GM18858 (cell line): Measurements from ENCODE around the gene BBX.

Experiments
- ATAC-seq: cut with Tn5 transposase; IDR thresholded peaks from one replicate; pipeline ENCODE4 v1.9.1; 2021; ENCODE audit not compliant: unreplicated experiment

The BBX gene

DNA sequence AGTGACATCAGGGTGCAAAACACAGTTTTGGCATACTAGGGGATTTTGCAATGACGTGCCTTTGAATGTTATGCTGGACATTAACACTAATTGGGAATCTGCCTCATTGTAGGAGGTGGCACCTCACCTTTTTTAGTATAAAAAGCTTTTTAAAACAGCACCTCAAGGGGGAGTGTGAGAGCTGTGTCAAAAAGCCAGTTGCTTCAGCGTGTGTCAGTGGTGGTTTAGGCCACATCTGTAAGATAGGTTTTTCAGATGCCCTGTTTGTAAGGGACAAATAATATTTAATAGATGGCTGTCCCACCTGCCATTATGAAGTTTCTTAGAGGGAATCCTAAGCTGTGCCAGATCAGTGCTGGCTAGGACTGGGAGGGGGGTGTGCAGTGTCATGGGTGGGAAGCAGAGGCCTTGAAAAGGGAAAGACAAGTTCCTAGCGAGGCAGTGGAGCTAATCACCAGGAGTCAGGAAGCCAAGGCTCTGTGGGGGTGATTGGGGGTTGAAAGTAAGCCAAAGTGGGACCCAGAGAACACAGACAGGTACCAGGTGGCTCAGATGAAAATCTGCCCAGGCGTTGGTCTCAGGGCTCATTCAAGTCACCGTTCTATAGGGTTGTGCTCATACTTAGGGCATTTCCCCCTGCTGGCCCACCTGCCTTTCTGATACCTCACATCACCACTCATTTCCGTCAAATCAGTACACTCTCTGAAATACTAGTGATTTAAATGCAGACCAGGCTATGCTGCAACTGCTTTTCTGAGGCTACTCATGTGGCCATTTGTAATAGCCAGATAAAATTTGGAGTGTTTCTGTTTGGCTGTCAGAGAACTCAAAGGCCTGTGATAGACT lies 120.5 kb downstream of the BBX start:
- peak; percentile 34 for ATAC-seq

GRCh38 chr3:107644631-107645030 lies 121.9 kb downstream of the BBX start:
- ATAC-seq: no peak

DNA sequence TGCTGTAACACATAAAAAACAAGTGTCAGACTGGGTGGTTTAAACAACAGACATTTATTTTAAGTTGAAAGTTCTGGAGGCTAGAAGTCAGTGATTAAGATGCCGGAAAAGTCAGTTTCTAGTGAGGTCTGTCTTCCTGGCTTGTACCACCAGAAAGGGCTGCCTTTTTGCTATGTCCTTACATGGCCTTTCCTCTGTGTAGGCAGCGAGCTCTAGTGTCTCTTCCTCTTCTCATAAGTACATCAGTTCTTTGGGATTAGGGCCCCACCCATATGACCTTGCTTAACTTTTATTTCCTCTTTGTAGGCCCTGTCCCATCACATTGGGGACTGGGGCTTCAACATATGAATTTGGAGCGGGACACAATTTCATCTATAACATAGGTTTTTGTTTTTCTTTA lies 128.0 kb downstream of the BBX start:
- ATAC-seq: no peak

- ATAC-seq: peak; percentile 68
These were observed 129.0 kb downstream of the BBX start for GRCh38 chr3:107651782-107652181.

DNA sequence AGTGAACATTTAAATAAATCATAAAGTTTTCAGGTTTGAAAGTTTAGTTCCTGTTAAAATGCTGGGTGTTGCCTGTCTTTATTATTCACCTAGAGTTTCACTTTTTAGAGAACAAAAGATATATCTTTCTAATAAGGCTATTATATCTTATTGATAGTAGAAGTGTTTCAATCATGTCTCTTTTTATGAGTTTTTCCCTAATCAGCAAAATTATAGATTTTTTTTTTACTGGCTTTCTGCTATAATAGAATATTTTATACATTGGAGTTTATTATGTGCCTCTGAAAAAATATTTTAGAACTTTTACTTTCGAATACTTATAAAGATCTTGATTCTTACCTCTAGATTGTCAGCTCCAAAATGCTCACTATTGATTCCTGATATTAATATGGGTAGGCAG lies 131.5 kb downstream of the BBX start:
- ATAC-seq: no peak

DNA sequence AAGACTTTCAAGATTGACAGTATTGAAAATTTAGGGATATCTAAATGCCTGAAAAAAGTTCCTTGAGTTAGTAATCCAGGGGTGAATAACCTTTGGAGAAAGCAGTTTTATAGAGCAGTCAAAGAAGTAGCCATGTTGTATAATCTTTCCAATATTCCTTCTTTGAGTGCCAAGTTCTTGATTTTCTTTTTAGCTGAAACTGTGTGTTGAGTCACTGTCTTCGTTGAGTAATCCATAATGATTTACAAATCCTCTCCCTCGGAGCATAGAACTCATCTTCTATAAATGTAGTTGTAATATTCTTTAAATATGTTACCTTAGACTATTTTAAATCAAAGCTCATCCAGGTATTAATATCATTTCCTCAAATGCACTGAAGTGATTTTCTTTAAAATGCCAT lies 135.2 kb downstream of the BBX start:
- no peak for ATAC-seq

DNA sequence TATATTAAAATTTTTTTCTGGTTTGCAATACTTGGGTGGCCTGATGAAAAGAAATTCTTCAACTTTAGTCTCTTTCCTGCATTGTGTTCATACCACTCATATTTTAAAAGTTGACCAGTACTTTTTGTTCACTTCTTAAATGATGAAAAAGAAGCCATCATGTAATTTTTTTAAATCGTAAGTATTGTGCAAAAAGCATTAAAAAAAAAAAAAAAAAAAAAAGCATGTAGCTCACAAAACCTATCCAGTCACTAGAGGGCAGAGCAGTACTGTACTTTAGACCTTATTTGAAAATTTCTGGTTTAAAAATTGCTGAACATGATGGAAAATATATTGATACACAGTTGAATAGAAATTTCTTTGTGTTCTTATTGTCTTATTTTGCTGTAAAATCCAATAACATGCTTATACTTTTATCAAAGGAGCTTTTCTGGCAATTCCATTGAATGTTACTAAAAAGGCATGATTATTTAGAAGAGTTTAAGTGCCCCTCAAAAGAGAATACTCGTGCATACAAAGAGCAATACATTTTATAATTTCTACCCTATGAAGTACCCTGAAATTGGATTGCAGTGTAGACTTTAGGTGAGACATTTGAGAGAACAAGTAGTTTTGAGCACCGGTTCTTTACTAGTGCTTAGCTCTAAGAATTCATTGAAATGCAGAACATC lies 137.7 kb downstream of the BBX start:
- no peak for ATAC-seq

DNA sequence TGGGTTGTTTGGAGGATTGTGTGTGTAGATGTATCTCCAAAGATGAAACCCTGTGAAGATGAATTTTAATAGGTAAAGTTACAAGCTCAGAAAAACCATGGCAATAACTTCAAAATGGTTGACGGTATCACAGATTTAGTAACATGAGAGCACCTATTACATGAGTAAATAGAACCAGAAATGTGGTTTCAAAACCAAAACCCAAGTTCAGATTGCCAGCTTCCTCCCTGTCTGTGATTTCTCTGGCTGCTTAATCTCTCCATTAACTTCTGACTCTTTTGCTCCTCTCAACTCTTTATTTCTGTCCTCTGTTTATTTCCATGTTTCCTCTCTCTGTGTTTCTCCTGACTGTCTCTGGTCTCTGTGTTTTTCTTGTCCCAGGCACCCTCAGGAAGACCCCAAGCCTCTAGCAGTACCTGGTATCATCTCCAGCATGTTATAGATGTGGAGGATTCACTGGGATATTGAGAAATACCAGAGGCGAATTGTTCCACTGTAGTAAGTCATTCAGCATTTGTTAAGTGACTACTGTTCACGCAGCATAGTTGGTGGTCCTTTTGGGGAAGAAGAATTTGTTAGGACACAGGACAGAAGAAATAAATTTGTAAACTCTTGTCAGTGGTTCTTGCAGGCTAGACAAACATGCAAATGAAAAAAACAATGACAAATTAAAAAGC lies 138.8 kb downstream of the BBX start:
- no peak for ATAC-seq

DNA sequence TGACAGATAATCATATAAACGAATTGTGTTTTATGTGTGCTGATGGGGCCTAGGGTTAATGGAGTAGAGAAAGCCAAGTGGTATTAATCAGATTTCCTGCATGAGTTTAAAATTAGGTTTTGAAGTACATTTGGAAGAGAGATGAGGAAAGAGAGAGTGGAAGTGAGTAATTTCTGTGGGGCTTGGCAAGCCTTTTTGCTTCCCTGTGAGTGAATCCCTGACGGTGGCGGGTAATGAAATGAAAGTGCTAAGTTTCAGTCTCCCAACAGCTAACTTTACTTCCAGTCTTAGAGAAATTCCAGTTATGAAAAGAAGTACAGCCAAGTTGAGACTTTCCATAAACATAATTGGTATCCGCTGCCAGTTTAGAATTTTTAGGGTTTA lies 139.4 kb downstream of the BBX start:
- ATAC-seq: no peak

GRCh38 chr3:107662586-107662985 lies 139.8 kb downstream of the BBX start:
- ATAC-seq: no peak

- no peak for ATAC-seq
These were observed 140.5 kb downstream of the BBX start for GRCh38 chr3:107663266-107663665.

GRCh38 chr3:107664614-107665013 lies 141.9 kb downstream of the BBX start:
- no peak for ATAC-seq

GRCh38 chr3:107665351-107665750 lies 142.6 kb downstream of the BBX start:
- no peak for ATAC-seq

GRCh38 chr3:107666853-107667252 lies 144.1 kb downstream of the BBX start:
- no peak for ATAC-seq

DNA sequence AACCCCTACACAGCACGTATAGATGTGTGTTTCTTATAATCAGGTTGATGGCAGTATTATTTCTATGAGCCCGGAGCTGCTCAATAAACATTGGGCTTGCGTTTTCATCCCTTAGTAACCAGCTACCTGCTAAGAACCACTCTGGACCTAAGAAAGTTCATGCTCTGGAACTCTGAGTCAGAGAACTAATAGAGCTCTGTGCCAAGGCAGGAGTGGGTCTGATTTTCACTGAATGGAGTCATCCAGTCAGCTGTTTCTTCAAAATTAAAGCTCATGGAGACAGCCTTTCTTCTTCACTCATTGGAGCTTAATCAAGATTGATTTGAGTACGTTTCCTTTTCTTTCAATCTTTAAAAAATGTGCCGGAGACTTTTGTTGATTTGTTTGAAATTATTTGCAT lies 145.7 kb downstream of the BBX start:
- ATAC-seq: no peak

DNA sequence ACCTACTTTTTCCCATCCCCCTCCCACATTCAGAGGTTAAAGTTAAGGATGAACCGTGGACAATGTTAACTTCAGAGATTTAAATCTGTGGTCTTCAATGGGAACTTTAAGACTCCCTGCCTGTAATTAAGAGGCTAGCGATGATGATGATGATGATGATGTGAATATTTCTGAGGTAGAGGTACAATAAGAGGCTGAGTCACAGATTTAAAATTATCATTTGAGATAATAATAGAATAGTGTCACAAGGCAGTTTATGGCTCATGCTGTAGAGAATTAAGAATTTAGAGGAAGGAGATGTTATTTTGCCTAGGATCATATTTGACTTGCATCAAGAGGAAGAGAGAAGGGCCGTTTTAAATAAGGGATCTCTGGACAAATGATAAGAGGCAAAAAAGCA lies 146.2 kb downstream of the BBX start:
- no peak for ATAC-seq

GRCh38 chr3:107669669-107670068 lies 146.9 kb downstream of the BBX start:
- no peak for ATAC-seq

- no peak for ATAC-seq
These were observed 148.2 kb downstream of the BBX start for GRCh38 chr3:107670986-107671385.

DNA sequence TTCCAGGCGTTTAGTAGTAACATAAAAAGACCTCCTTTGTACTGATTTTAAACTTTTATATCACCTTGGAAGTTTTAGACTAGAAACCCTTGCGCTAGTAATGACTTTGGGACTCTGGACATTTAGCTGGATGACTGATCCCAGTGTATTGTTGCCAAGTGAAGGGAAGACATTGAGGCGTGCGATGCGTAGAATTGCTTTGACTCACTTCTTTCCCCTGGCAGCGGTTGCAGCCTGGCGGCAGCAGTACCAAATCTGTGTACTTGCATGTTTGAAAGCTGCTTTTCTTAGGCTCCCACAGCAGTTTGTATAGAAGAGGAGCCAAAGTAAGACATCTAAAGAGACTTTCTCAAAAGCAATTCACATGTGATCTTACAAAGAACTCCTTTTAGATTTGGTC lies 151.6 kb downstream of the BBX start:
- ATAC-seq: no peak

- ATAC-seq: peak; percentile 47
These were observed 152.6 kb downstream of the BBX start for GRCh38 chr3:107675233-107675900.

DNA sequence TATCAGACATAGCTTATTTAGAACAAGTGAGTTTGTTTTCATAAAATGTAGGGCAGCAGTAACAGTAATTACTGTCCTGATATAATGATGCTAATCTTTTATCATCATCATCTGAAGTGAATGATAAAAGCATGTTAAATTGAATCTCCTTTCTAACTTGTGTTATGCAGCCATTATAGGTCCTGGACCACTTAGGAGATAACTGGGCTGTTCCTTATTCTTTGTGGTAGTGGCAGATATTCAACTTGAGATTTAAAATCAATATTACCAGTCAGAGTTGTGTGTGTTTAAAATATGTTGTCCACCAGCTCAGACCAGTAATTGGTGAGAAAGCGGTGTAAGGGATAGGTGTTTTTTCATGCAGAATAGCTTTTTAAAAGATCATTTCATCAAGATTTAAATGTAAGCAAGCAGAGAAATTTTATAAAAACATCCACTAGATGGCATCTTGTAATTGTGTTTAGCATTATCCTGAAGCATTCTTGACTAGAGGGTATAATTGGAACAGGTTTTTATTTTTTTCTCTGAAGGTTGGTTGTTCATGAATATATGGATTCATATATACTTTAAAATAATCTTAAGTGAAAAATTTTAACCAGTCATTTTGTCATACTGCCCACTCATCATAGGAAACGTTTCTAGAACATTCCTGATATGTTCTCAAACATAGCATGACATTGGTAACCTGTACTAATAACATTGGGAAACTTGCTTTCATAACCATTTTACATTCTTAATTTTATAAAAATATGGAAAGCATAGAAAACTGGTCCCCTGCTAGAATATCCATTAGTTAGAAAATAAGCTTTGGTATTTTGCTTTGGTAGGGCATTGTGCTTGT lies 153.9 kb downstream of the BBX start:
- no peak for ATAC-seq
